DOHH2 (cell line): Measurements from ENCODE around the gene STX1A.

Experiments used
- EZH2phosphoT487 ChIP-seq: fragments of 200-600 bp; sonication (generic); IDR thresholded peaks from 2 replicates; pipeline ENCODE4 v1.6.1; 2017; ENCODE audit warnings: borderline replicate concordance, mild to moderate bottlenecking, antibody characterized with exemption, low read length, moderate library complexity, mixed read lengths
- TF ChIP-seq, protein P1 (sequence below): fragments of 200-600 bp; sonication (generic); IDR thresholded peaks from one replicate; pipeline ENCODE4 v1.5.1; 2014; ENCODE audit warnings: antibody characterized with exemption, mild to moderate bottlenecking, low read depth, low read length; ENCODE audit not compliant: poor library complexity, severe bottlenecking

DNA sequence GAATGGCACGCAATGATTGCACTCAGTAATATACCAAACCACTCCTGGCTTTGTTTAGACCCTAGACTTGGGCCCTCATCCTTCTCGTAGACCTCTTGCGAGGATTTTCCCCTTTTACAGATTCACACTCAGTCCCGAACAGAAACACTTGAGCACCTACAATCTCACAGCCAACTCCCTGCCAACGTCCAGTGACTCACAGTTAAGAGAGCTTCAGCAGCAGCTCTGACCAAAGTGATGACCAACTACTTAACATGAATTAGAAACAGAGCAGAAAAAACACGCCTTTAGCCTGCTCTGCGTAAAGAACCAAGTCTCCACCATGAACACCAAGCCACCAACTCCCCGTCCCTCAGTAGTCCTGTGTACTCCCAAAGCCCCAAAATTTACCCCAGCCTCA, 38.4 kb downstream of the STX1A start:
- TF ChIP-seq, protein P1, sequence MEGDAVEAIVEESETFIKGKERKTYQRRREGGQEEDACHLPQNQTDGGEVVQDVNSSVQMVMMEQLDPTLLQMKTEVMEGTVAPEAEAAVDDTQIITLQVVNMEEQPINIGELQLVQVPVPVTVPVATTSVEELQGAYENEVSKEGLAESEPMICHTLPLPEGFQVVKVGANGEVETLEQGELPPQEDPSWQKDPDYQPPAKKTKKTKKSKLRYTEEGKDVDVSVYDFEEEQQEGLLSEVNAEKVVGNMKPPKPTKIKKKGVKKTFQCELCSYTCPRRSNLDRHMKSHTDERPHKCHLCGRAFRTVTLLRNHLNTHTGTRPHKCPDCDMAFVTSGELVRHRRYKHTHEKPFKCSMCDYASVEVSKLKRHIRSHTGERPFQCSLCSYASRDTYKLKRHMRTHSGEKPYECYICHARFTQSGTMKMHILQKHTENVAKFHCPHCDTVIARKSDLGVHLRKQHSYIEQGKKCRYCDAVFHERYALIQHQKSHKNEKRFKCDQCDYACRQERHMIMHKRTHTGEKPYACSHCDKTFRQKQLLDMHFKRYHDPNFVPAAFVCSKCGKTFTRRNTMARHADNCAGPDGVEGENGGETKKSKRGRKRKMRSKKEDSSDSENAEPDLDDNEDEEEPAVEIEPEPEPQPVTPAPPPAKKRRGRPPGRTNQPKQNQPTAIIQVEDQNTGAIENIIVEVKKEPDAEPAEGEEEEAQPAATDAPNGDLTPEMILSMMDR: no peak
- no peak for TF ChIP-seq EZH2phosphoT487
